ENCODE measurements around the gene PTPN4.

PTPN4 gene

GRCh38 chr2:119745566-119745965 is 14.2 kb upstream of the PTPN4 start:
- Histone ChIP-seq H4K20me1 (ENCODE audit: insufficient read depth, low read length) (no peaks in the 10 kb centered on the region), H3K27me3 (ENCODE audit: low read depth, low read length) (peaks cover 10% of the 10 kb centered on the region), H3K4me2 (ENCODE audit: low read length) (no peak overlapping the region), H3K4me1 (ENCODE audit: low read length) (no peaks in the 10 kb centered on the region), H3K4me3 (ENCODE audit: low read length) (no peak overlapping the region), H2AFZ (ENCODE audit: low read depth, low read length) (no peak overlapping the region), H3K27ac (ENCODE audit: low read length) (no peak overlapping the region), H3K9me3 (ENCODE audit: insufficient read depth, low read length) (no peaks in the 10 kb centered on the region), H3K79me2 (ENCODE audit: low read length) (no peaks in the 10 kb centered on the region), H3K36me3 (replicated peaks; ENCODE audit: low read depth, low read length) (no peaks in the 10 kb centered on the region), H3K9ac (ENCODE audit: low read length) (no peak overlapping the region)
- TF ChIP-seq CTCF (IDR thresholded peaks at IDR 0.05; ENCODE audit: low read depth, low read length) (no peak), EZH2phosphoT487 (IDR thresholded peaks at IDR 0.05; ENCODE audit: low read depth) (no peak)

GRCh38 chr2:119746836-119747686 is 12.7 kb upstream of the PTPN4 start:
- H2AFZ ChIP-seq (ENCODE audit: low read depth, low read length), result no peak overlapping the region
- H3K27ac ChIP-seq (ENCODE audit: low read length), result no peak overlapping the region
- no peak for TF ChIP-seq EZH2phosphoT487 (IDR thresholded peaks at IDR 0.05; ENCODE audit: low read depth)
- no peak overlapping the region for H3K4me3 ChIP-seq (ENCODE audit: low read length)
- H3K27me3 ChIP-seq (ENCODE audit: low read depth, low read length), result peaks cover 17% of the 10 kb centered on the region
- no peak overlapping the region for H3K9ac ChIP-seq (ENCODE audit: low read length)
- H3K36me3 ChIP-seq (replicated peaks; ENCODE audit: low read depth, low read length), result no peaks in the 10 kb centered on the region
- no peaks in the 10 kb centered on the region for H3K9me3 ChIP-seq (ENCODE audit: insufficient read depth, low read length)
- no peaks in the 10 kb centered on the region for H3K79me2 ChIP-seq (ENCODE audit: low read length)
- H3K4me2 ChIP-seq (ENCODE audit: low read length), result no peak overlapping the region
- no peaks in the 10 kb centered on the region for H3K4me1 ChIP-seq (ENCODE audit: low read length)
- H4K20me1 ChIP-seq (ENCODE audit: insufficient read depth, low read length), result no peaks in the 10 kb centered on the region

DNA sequence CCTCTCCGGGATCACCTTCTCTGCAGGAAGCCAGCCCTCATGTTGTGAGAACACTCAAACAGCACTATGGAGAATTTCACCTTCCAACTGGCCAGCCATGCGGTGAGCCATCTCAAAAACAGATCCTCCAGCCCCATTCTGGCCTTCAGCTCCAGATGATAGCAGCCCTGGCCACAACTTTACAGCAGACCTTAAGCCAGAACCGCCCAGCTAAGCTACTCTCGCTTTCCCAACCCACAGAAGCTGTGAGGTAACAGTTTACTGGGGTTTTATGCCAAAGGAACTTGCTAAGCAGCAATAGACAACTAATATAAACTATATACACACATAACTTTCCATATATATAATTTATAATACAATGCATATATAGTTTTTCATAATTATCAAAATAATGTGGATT is 11.6 kb upstream of the PTPN4 start:
- Histone ChIP-seq H3K4me1 (ENCODE audit: low read length) (no peaks in the 10 kb centered on the region), H2AFZ (ENCODE audit: low read depth, low read length) (no peak overlapping the region), H3K79me2 (ENCODE audit: low read length) (no peaks in the 10 kb centered on the region), H3K36me3 (replicated peaks; ENCODE audit: low read depth, low read length) (no peaks in the 10 kb centered on the region), H3K4me2 (ENCODE audit: low read length) (no peak overlapping the region), H4K20me1 (ENCODE audit: insufficient read depth, low read length) (no peaks in the 10 kb centered on the region), H3K9me3 (ENCODE audit: insufficient read depth, low read length) (no peaks in the 10 kb centered on the region), H3K9ac (ENCODE audit: low read length) (no peak overlapping the region), H3K27ac (ENCODE audit: low read length) (no peak overlapping the region), H3K27me3 (ENCODE audit: low read depth, low read length) (peaks cover 22% of the 10 kb centered on the region), H3K4me3 (ENCODE audit: low read length) (no peak overlapping the region)
- TF ChIP-seq CTCF (IDR thresholded peaks at IDR 0.05; ENCODE audit: low read depth, low read length), result no peak
- no peak for TF ChIP-seq EZH2phosphoT487 (IDR thresholded peaks at IDR 0.05; ENCODE audit: low read depth)

- Histone ChIP-seq H4K20me1 (ENCODE audit: insufficient read depth, low read length) (no peaks in the 10 kb centered on the region), H3K4me2 (ENCODE audit: low read length) (no peak overlapping the region), H3K4me1 (ENCODE audit: low read length) (peaks cover 6% of the 10 kb centered on the region), H3K9me3 (ENCODE audit: insufficient read depth, low read length) (no peaks in the 10 kb centered on the region), H3K9ac (ENCODE audit: low read length) (no peak overlapping the region), H3K4me3 (ENCODE audit: low read length) (no peak overlapping the region), H3K79me2 (ENCODE audit: low read length) (no peaks in the 10 kb centered on the region), H3K27ac (ENCODE audit: low read length) (no peak overlapping the region), H3K27me3 (ENCODE audit: low read depth, low read length) (peaks cover 22% of the 10 kb centered on the region), H3K36me3 (replicated peaks; ENCODE audit: low read depth, low read length) (no peaks in the 10 kb centered on the region), H2AFZ (ENCODE audit: low read depth, low read length) (no peak overlapping the region)
- no peak for TF ChIP-seq CTCF (IDR thresholded peaks at IDR 0.05; ENCODE audit: low read depth, low read length)
- TF ChIP-seq EZH2phosphoT487 (IDR thresholded peaks at IDR 0.05; ENCODE audit: low read depth), result no peak
Measured at GRCh38 chr2:119749477-119750012, 10.2 kb upstream of the PTPN4 start.

All from OCI-LY3 (cell line).